Karpas-422 (cell line): ENCODE measurements around the gene ELP1. TPM values are rescaled to one million over a fixed set of nuclear protein-coding genes. Genes with fewer than 3 reads are reported as not detected.
"Not testable (repeated sequence)": the region's sequence is repeated elsewhere in the genome, so short reads cannot be mapped to it uniquely, and the experiment has no call there.

Experiments used
- DNase-seq: peaks from one replicate; pipeline ENCODE4 v3.0.0-alpha.2; 2015
- H2AFZ ChIP-seq: fragments of 200-600 bp; sonication (generic); 2 replicates; pipeline ENCODE4 v1.6.1; 2014; ENCODE audit warnings: antibody characterized with exemption, low read length, mixed read lengths
- H3K27ac ChIP-seq: fragments of 200-600 bp; sonication (generic); 2 replicates; pipeline ENCODE4 v1.5.1; 2014; ENCODE audit warnings: mild to moderate bottlenecking, low read length, moderate library complexity
- H3K27me3 ChIP-seq: fragments of 200-600 bp; sonication (generic); 2 replicates; pipeline ENCODE4 v1.6.1; 2014; ENCODE audit warnings: low read length, mixed read lengths
- H3K36me3 ChIP-seq: fragments of 200-600 bp; sonication (generic); 2 replicates; pipeline ENCODE4 v1.6.1; 2014; ENCODE audit warnings: low read length, mixed read lengths; ENCODE audit not compliant: insufficient read depth
- H3K4me1 ChIP-seq: fragments of 200-600 bp; sonication (generic); 2 replicates; pipeline ENCODE4 v1.6.1; 2014; ENCODE audit warnings: mild to moderate bottlenecking, low read length, mixed read lengths
- H3K4me2 ChIP-seq: fragments of 200-600 bp; sonication (generic); 2 replicates; pipeline ENCODE4 v1.6.1; 2014; ENCODE audit warnings: low read length, low read depth, mild to moderate bottlenecking; ENCODE audit not compliant: poor library complexity, severe bottlenecking
- H3K4me3 ChIP-seq: fragments of 200-600 bp; sonication (generic); 2 replicates; pipeline ENCODE4 v1.5.1; 2014; ENCODE audit warnings: mild to moderate bottlenecking, antibody characterized with exemption, low read length, mixed read lengths
- H3K79me2 ChIP-seq: fragments of 200-600 bp; sonication (generic); 2 replicates; pipeline ENCODE4 v1.6.1; 2014; ENCODE audit warnings: mild to moderate bottlenecking, low read length, mixed read lengths
- H3K9ac ChIP-seq: fragments of 200-600 bp; sonication (generic); 2 replicates; pipeline ENCODE4 v1.6.0; 2014; ENCODE audit warnings: low read length
- H3K9me2 ChIP-seq: fragments of 200-600 bp; sonication (generic), shearing (Covaris generic); replicated peaks from 2 replicates; pipeline ENCODE4 v1.6.0; 2014; ENCODE audit warnings: mild to moderate bottlenecking, low read length, moderate library complexity; ENCODE audit not compliant: insufficient read depth
- H3K9me3 ChIP-seq: fragments of 300-700, 200-600 bp; sonication (generic); 2 replicates; pipeline ENCODE4 v1.6.1; 2014; ENCODE audit warnings: low read length, mixed read lengths
- H4K20me1 ChIP-seq: fragments of 200-600 bp; sonication (generic); 2 replicates; pipeline ENCODE4 v1.6.1; 2014; ENCODE audit warnings: mild to moderate bottlenecking, antibody characterized with exemption, low read length, low read depth; ENCODE audit not compliant: insufficient read depth
- total RNA-seq: library from RNA; depleted of rRNA; stranded (reverse); fragments of >200 nt; shearing (Covaris generic); gene quantifications from 2 replicates; pipeline ENCODE4 v1.2.3, GENCODE V29; 2014; ENCODE audit warnings: low replicate concordance

ELP1 gene
- total RNA-seq, 1 experiment from 2014 or later: 60.3 TPM

- no peak overlapping the region for H3K4me3 ChIP-seq
- H3K4me2 ChIP-seq: no peak overlapping the region
- no peaks in the 10 kb centered on the region for H3K4me1 ChIP-seq
These were observed 82.8 kb downstream of the ELP1 start for GRCh38 chr9:108851138-108851537.

DNA sequence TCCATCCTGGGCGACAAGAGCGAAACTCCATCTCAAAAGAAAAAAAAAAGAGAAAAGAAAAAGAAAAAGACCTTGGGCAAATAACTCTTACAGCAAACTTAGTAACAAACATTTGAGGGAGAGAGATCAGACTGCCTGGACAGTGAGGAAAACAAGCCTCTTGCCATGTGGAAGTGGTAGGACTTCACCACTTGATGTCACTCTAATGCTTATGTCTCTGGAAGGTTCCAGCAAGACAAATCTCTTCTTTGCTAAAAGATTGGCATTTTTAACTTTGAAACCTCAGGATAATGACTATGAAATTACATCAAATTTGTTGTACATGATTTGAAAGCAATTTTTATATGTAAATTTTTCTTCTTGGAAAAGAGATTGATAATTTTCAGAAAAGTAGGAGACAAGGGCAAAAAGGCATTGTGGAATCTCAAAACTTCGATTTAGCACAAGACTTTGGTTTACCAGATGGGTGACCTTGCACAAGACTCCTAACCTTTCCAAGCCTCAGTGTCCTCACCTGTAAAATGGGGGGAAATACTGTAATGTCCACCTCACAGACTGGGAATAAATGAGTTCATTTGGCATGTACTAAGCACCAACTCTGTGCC, 83.5 kb downstream of the ELP1 start:
- H3K27ac ChIP-seq: no peak overlapping the region
- H3K36me3 ChIP-seq: no peaks in the 10 kb centered on the region
- no peak overlapping the region for H3K4me3 ChIP-seq
- H3K27me3 ChIP-seq: no peaks in the 10 kb centered on the region
- no peaks in the 10 kb centered on the region for H3K9me3 ChIP-seq
- peak; percentile 51 for DNase-seq
- H4K20me1 ChIP-seq: no peaks in the 10 kb centered on the region
- H2AFZ ChIP-seq: no peak overlapping the region
- H3K9me2 ChIP-seq: no peaks in the 10 kb centered on the region
- no peaks in the 10 kb centered on the region for H3K4me1 ChIP-seq
- no peak overlapping the region for H3K4me2 ChIP-seq
- no peaks in the 10 kb centered on the region for H3K79me2 ChIP-seq
- no peak overlapping the region for H3K9ac ChIP-seq

More at GRCh38 chr9:108851138-108851537, 82.8 kb downstream of the ELP1 start:
- no peaks in the 10 kb centered on the region for H3K27me3 ChIP-seq
- no peak overlapping the region for H3K27ac ChIP-seq
- no peaks in the 10 kb centered on the region for H3K79me2 ChIP-seq
- no peaks in the 10 kb centered on the region for H3K9me2 ChIP-seq
- no peak for DNase-seq
- H3K36me3 ChIP-seq: no peaks in the 10 kb centered on the region
- H4K20me1 ChIP-seq: no peaks in the 10 kb centered on the region
- H2AFZ ChIP-seq: no peak overlapping the region
- no peak overlapping the region for H3K9ac ChIP-seq
- H3K9me3 ChIP-seq: no peaks in the 10 kb centered on the region

DNA sequence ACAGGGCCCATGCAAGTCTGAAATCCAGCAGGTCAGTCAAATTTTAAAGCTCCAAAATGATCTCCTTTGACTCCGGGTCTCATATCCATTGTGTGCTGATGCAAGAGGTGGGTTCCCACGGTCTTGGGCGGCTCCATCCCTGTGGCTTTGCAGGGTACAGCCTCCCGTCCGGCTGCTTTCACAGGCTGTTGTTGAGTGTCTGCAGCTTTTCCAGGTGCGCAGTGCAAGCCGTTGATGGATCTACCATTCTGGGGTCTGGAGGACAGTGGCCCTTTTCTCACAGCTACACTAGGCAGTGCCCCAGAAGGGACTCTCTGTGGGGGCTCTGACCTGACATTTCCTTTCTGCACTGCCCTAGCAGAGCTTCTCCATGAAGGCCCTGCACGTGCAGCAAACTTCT, 85.6 kb downstream of the ELP1 start:
- H2AFZ ChIP-seq, H3K9me2 ChIP-seq, H3K79me2 ChIP-seq, H3K9me3 ChIP-seq, H3K4me1 ChIP-seq, H4K20me1 ChIP-seq, H3K27me3 ChIP-seq, H3K4me3 ChIP-seq, H3K9ac ChIP-seq, H3K36me3 ChIP-seq, H3K4me2 ChIP-seq, H3K27ac ChIP-seq, DNase-seq: not testable (repeated sequence)

GRCh38 chr9:108845947-108846346, 88.0 kb downstream of the ELP1 start:
- Histone ChIP-seq H3K4me2 (no peak overlapping the region), H3K27ac (no peak overlapping the region), H3K9ac (no peak overlapping the region), H3K79me2 (no peaks in the 10 kb centered on the region), H3K9me3 (no peaks in the 10 kb centered on the region), H3K27me3 (no peaks in the 10 kb centered on the region), H3K4me3 (no peak overlapping the region), H3K4me1 (no peaks in the 10 kb centered on the region), H2AFZ (no peak overlapping the region), H3K9me2 (no peaks in the 10 kb centered on the region), H3K36me3 (no peaks in the 10 kb centered on the region), H4K20me1 (no peaks in the 10 kb centered on the region)
- DNase-seq: no peak

DNA sequence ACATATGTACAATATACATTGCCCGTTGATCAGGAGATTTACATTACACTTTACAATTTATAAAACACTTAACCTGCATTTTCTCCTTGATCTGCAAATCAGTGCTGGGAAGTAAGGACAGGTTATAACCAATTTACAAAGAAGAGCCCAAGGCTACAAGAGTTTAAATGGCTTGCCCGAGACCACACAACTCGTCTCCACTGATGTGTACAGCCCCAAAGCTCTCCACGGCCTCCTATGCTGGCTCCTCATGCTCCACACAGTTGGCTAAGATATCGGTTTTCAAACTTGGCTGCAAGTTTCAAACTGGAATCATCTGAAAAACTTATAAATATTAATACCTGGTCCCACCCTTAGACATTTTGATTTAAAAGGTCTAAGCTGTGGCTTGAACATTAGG, 88.4 kb downstream of the ELP1 start:
- Histone ChIP-seq H4K20me1 (no peaks in the 10 kb centered on the region), H3K4me1 (no peaks in the 10 kb centered on the region), H2AFZ (no peak overlapping the region), H3K9ac (no peak overlapping the region), H3K27me3 (no peaks in the 10 kb centered on the region), H3K4me3 (no peak overlapping the region), H3K27ac (no peak overlapping the region), H3K4me2 (no peak overlapping the region), H3K9me2 (no peaks in the 10 kb centered on the region), H3K79me2 (no peaks in the 10 kb centered on the region), H3K9me3 (no peaks in the 10 kb centered on the region), H3K36me3 (no peaks in the 10 kb centered on the region)
- no peak for DNase-seq

DNA sequence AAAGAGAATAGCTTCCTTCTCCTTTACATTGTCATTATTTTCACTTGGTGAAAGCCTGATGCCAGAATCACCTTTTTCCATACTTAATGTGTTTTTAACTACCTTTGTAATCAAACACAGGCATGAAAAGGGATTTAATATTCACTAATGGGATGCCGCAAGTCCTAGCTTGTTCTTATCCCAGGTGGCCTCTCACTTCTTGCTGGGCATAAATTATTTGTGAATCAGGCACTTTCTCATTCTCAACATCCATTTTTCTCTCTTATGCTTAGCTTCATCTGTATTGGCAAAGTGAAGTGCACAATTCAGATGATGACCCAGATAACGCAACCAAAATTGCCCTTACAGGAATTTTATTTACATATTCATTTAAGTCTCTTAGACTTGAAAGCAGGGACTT, 89.1 kb downstream of the ELP1 start:
- no peak overlapping the region for H3K4me3 ChIP-seq
- no peaks in the 10 kb centered on the region for H3K9me2 ChIP-seq
- H3K36me3 ChIP-seq: no peaks in the 10 kb centered on the region
- H3K27ac ChIP-seq: no peak overlapping the region
- H3K9ac ChIP-seq: no peak overlapping the region
- no peaks in the 10 kb centered on the region for H4K20me1 ChIP-seq
- no peaks in the 10 kb centered on the region for H3K79me2 ChIP-seq
- no peak for DNase-seq
- H3K4me2 ChIP-seq: no peak overlapping the region
- H3K27me3 ChIP-seq: no peaks in the 10 kb centered on the region
- no peaks in the 10 kb centered on the region for H3K4me1 ChIP-seq
- H2AFZ ChIP-seq: no peak overlapping the region
- no peaks in the 10 kb centered on the region for H3K9me3 ChIP-seq

- Histone ChIP-seq H3K27me3 (no peaks in the 10 kb centered on the region), H3K4me1 (no peaks in the 10 kb centered on the region), H3K4me2 (no peak overlapping the region), H3K9me3 (no peaks in the 10 kb centered on the region), H3K4me3 (no peak overlapping the region), H2AFZ (no peak overlapping the region), H4K20me1 (no peaks in the 10 kb centered on the region), H3K9me2 (no peaks in the 10 kb centered on the region), H3K79me2 (no peaks in the 10 kb centered on the region), H3K27ac (no peak overlapping the region), H3K36me3 (no peaks in the 10 kb centered on the region), H3K9ac (no peak overlapping the region)
- no peak for DNase-seq
These were observed 89.5 kb downstream of the ELP1 start for GRCh38 chr9:108844391-108844790.

GRCh38 chr9:108842610-108843295, 91.2 kb downstream of the ELP1 start:
- no peaks in the 10 kb centered on the region for H4K20me1 ChIP-seq
- H3K9me2 ChIP-seq: no peaks in the 10 kb centered on the region
- no peaks in the 10 kb centered on the region for H3K79me2 ChIP-seq
- no peaks in the 10 kb centered on the region for H3K36me3 ChIP-seq
- H3K4me2 ChIP-seq: no peak overlapping the region
- no peaks in the 10 kb centered on the region for H3K4me1 ChIP-seq
- no peak overlapping the region for H3K9ac ChIP-seq
- H3K9me3 ChIP-seq: no peaks in the 10 kb centered on the region
- H2AFZ ChIP-seq: no peak overlapping the region
- H3K27me3 ChIP-seq: no peaks in the 10 kb centered on the region
- no peak overlapping the region for H3K4me3 ChIP-seq
- DNase-seq: no peak
- H3K27ac ChIP-seq: no peak overlapping the region
